Osteoblast (primary cell): Measurements from ENCODE around the gene KCNK5. TPM values are rescaled to one million over a fixed set of nuclear protein-coding genes. Genes with fewer than 3 reads are reported as not detected.

Experiments used
- DNase-seq: peaks from one replicate; pipeline ENCODE4 v3.0.0; 2011; ENCODE audit warnings: low spot score, mixed read lengths; ENCODE audit not compliant: insufficient read length; ENCODE audit errors: missing footprints
- H2AFZ ChIP-seq: 2 replicates; pipeline ENCODE4 v1.6.0; 2011; ENCODE audit warnings: mild to moderate bottlenecking, low read length
- H3K27ac ChIP-seq: 2 replicates; pipeline ENCODE4 v1.5.1; 2011; ENCODE audit warnings: mild to moderate bottlenecking, low read depth, low read length, moderate library complexity
- H3K27me3 ChIP-seq: 2 replicates; pipeline ENCODE4 v1.6.0; 2012; ENCODE audit warnings: mild to moderate bottlenecking, control low read depth, inconsistent platforms, low read length, moderate library complexity; ENCODE audit not compliant: insufficient read depth
- H3K36me3 ChIP-seq: 2 replicates; pipeline ENCODE4 v1.5.1; 2011; ENCODE audit warnings: mild to moderate bottlenecking, low read length, control low read depth, moderate library complexity; ENCODE audit not compliant: insufficient read depth
- H3K4me1 ChIP-seq: 2 replicates; pipeline ENCODE4 v1.5.1; 2011; ENCODE audit warnings: mild to moderate bottlenecking, low read length, control low read depth, moderate library complexity; ENCODE audit not compliant: insufficient read depth
- H3K4me2 ChIP-seq: 2 replicates; pipeline ENCODE4 v1.6.0; 2011; ENCODE audit warnings: mild to moderate bottlenecking, low read length; ENCODE audit not compliant: insufficient read depth
- H3K4me3 ChIP-seq: fragments of 200-600 bp; sonication (generic); 3 replicates; pipeline ENCODE4 v1.5.1; 2012; ENCODE audit warnings: mild to moderate bottlenecking, low read length, inconsistent platforms; ENCODE audit not compliant: insufficient read depth
- H3K79me2 ChIP-seq: 2 replicates; pipeline ENCODE4 v1.6.0; 2012; ENCODE audit warnings: mild to moderate bottlenecking, low read length, control low read depth, inconsistent platforms; ENCODE audit not compliant: insufficient read depth
- H3K9me3 ChIP-seq: 2 replicates; pipeline ENCODE4 v1.5.1; 2011; ENCODE audit warnings: low read depth, low read length, control low read depth
- H4K20me1 ChIP-seq: 2 replicates; pipeline ENCODE4 v1.6.0; 2012; ENCODE audit warnings: mild to moderate bottlenecking, low read length, control low read depth; ENCODE audit not compliant: insufficient read depth
- CTCF ChIP-seq: IDR thresholded peaks from 2 replicates; pipeline ENCODE4 v1.5.1; 2011; ENCODE audit warnings: mild to moderate bottlenecking, low read depth, low read length, moderate library complexity; ENCODE audit errors: extremely low read depth
- total RNA-seq: library from RNA; depleted of rRNA; stranded (reverse); fragments of >200 nt; gene quantifications from 2 replicates; pipeline ENCODE4 v1.2.3, GENCODE V29; 2012

KCNK5 gene
- total RNA-seq, 1 donor = not detected

- no peak for DNase-seq
- no peaks in the 10 kb centered on the region for H3K79me2 ChIP-seq
- no peaks in the 10 kb centered on the region for H3K27me3 ChIP-seq
- H2AFZ ChIP-seq = no peak overlapping the region
- H3K4me2 ChIP-seq = no peak overlapping the region
- H3K27ac ChIP-seq = no peak overlapping the region
- no peaks in the 10 kb centered on the region for H3K4me1 ChIP-seq
- H3K4me3 ChIP-seq = no peak overlapping the region
- no peaks in the 10 kb centered on the region for H3K36me3 ChIP-seq
- no peaks in the 10 kb centered on the region for H4K20me1 ChIP-seq
- no peak for TF ChIP-seq CTCF
- no peaks in the 10 kb centered on the region for H3K9me3 ChIP-seq
Measured at GRCh38 chr6:39200498-39201020, 28.7 kb downstream of the KCNK5 start.

- no peaks in the 10 kb centered on the region for H3K36me3 ChIP-seq
- H2AFZ ChIP-seq = no peak overlapping the region
- no peaks in the 10 kb centered on the region for H3K27me3 ChIP-seq
- no peak for TF ChIP-seq CTCF
- H3K79me2 ChIP-seq = no peaks in the 10 kb centered on the region
- no peak overlapping the region for H3K27ac ChIP-seq
- no peak overlapping the region for H3K4me3 ChIP-seq
- no peaks in the 10 kb centered on the region for H3K4me1 ChIP-seq
- no peak for DNase-seq
- no peak overlapping the region for H3K4me2 ChIP-seq
- no peaks in the 10 kb centered on the region for H3K9me3 ChIP-seq
- H4K20me1 ChIP-seq = no peaks in the 10 kb centered on the region
Measured at GRCh38 chr6:39199976-39200375, 29.3 kb downstream of the KCNK5 start.

GRCh38 chr6:39199231-39199940 lies 29.9 kb downstream of the KCNK5 start:
- no peak for TF ChIP-seq CTCF
- H3K36me3 ChIP-seq = no peaks in the 10 kb centered on the region
- H3K27me3 ChIP-seq = no peaks in the 10 kb centered on the region
- H3K27ac ChIP-seq = no peak overlapping the region
- H3K4me2 ChIP-seq = no peak overlapping the region
- no peak overlapping the region for H2AFZ ChIP-seq
- H3K4me3 ChIP-seq = no peak overlapping the region
- no peaks in the 10 kb centered on the region for H4K20me1 ChIP-seq
- no peaks in the 10 kb centered on the region for H3K4me1 ChIP-seq
- DNase-seq = no peak
- H3K79me2 ChIP-seq = no peaks in the 10 kb centered on the region
- H3K9me3 ChIP-seq = no peaks in the 10 kb centered on the region

DNA sequence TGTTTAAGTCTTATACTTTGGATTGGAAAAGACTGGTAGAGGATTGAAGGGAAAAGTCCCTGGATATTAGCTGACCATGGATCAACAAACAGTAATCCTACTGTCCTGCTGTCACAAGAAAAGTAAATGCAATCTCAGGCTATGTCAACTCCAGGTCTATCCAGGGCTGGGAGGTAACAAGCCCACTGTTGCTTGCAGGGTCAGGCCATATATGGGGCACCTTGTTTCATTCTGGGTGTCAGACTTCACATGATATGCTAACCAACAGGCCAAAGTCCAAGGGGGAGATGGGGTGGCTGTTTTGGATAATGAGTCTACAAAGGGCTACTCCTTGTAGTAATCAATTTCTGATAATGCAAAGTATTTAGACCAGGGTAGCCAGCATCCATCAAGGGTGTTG lies 30.7 kb downstream of the KCNK5 start:
- Histone ChIP-seq H4K20me1 (no peaks in the 10 kb centered on the region), H3K79me2 (no peaks in the 10 kb centered on the region), H3K27me3 (no peaks in the 10 kb centered on the region), H3K4me1 (no peaks in the 10 kb centered on the region), H3K9me3 (no peaks in the 10 kb centered on the region), H3K36me3 (no peaks in the 10 kb centered on the region), H3K27ac (no peak overlapping the region), H3K4me3 (no peak overlapping the region), H3K4me2 (no peak overlapping the region), H2AFZ (no peak overlapping the region)
- DNase-seq = no peak
- no peak for TF ChIP-seq CTCF
